GM21515 (cell line): ENCODE results near the gene PTCD1.

Experiments used
- ATAC-seq: cut with Tn5 transposase; IDR thresholded peaks from one replicate; pipeline ENCODE4 v1.9.1; 2021; ENCODE audit not compliant: unreplicated experiment

Gene PTCD1

DNA sequence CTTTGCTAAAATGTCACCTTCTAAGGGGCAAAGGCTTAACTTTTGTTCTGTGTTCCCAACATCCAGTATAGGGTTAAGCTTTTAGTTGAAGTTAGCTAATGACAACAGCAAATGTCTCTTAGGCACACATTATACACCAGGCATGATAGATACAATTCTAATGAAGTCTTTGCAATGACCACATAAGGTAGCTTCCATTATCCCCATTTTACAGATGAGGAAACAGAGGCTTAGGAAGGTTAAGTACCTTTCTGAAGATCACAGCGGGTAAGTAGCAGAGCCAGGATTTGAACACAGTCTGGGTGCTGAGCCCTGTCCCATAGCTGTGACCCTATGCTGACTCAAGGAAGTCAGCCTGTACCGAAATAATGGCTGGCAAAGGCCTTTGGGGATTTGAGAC is 28.0 kb downstream of the PTCD1 start:
- ATAC-seq, result no peak

DNA sequence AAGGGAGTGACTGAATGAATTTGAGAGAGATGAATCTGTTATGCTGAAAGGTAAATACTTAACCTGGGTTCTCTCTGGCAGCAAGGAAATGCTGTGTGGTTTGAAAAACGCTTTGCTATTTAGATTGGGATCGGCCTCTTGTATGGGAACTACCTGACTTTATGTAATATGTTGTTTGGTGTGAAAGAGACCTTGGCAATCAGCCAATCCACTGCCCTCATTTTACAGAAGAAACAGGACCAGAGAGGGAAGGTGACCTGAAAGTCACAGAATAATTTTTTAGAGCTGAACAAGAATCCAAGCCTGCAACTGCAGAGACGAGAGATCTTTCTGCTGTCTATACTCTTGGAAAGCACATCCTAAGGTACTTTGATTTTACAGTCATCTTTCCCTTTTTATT is 28.8 kb downstream of the PTCD1 start:
- ATAC-seq, result no peak

DNA sequence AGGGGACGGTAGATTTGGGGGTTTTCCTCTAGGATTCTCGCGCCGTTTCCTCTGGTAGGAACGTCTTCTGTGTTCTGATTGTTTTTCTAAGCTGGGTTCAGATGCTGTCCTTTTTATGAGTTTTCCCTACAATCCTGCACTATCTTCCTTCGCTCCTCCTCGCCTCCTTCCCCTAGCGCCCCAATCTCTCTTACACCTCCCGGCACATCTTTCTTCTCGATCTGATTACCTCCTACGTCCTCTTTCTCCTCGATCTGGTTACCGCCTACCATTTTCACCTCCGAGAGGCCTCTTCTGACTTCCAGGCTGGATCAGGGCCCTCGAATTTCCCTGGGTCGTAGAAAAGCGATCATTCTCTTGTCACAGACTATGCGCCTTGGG is 29.4 kb downstream of the PTCD1 start:
- ATAC-seq, result peak; percentile 10

DNA sequence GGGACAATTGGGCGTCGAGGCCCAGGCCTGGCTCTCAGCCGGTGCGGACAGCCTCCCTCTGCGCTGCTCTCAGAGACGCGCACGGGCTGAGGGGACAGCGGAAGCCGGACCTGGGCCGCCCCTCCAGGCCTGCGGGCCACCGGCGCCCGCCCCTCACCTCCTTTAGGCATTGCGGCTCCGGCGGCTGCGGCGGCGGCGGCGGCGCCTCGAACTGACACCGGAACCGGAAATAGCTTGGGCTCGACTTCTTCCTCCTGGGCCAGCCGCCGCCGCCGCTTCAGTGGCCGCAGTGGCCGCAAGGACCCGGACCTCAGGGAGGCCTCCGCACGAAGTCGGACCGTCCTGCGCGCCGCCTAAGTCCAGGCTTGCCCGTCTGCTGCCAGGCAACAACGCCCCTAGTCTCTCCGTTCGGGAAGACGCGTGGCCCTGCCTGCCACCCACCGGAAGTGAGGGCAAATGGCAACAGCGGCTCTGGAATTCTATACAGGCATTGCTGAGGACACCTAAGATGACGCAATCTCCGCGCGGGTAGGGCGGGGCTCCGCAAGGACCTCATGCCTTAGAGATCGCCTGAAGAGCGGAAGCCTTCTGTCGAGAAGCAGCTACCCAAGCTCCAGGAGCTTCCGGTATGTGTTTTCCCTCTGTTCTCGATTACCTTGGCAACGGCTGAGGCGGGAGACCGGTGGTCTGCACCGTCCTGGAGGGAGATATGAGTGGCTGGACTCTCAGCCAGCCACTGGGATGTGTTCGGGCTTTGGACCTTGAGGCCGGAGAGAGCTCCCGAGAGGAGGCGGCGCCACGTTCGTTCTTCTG is 30.0 kb downstream of the PTCD1 start, which contains the start of the genes BUD31 and PDAP1:
Gene BUD31, plus strand, starts transcription at position 591 of the 813 bp plus-strand sequence. CDS start 2,124 bp downstream, outside the sequence.
Gene PDAP1, minus strand, starts transcription at position 219 of the 813 bp plus-strand sequence. Its CDS starts 49 bp downstream, at position 170.
- ATAC-seq, result peak; percentile 65

DNA sequence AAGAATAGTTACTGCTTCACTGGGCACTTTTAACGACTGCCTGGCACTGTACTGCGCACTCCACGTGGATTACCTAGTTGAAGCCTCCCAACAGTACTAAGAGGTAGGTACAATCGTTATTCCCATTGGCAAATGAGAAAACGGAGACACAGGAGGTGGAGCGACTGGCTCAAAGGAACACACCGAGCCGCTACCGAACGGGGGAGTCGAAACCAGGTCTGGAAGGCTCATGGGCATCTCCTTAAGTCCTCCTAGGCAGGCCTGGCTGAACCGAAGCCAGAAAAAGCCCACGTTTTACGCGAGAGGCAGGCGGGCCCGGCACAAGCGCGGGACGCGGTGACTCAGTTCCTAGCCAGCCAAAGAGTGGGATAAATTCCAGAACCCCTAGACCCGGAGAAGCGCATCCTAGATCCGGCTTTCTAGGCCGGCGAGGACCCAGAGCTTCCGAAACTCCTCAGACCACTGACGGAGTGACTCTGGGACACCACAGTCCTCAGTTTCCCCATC is 30.7 kb downstream of the PTCD1 start:
- no peak for ATAC-seq

DNA sequence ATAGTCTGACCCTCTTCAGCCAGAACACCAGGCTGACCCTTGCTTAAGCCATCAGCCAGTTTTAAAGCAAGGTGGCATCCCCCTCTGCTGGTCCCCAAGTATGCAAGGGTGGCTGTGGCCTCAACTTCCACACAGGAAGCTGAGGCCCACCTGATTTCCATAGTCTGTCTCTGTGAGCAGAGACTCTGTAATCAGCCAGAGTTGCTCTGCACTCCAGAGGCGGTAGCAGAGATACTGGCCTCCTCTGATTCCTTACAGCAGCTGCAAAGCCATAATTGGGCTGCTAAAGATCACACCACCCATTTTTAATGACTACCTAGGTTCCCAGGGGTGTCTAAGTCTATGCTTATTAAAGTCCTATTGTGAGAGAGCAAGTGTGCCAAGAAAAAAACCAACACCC is 32.0 kb downstream of the PTCD1 start:
- no peak for ATAC-seq

DNA sequence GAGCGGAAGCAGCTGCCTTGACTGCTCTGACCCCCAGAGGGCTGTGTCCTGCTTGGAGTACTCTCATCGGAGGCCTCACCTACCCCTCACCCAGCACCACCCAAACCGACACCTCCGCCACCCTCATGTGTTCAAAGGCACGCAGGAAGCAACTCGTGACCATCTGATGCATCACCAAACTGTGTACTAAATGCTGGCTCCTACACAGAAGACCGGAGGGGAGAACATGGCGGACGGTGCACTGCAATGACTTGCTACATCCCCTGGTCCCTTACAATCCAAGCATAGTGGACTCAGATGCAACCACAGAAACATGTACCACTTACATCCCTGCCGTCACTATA is 33.6 kb downstream of the PTCD1 start:
- ATAC-seq, result no peak

DNA sequence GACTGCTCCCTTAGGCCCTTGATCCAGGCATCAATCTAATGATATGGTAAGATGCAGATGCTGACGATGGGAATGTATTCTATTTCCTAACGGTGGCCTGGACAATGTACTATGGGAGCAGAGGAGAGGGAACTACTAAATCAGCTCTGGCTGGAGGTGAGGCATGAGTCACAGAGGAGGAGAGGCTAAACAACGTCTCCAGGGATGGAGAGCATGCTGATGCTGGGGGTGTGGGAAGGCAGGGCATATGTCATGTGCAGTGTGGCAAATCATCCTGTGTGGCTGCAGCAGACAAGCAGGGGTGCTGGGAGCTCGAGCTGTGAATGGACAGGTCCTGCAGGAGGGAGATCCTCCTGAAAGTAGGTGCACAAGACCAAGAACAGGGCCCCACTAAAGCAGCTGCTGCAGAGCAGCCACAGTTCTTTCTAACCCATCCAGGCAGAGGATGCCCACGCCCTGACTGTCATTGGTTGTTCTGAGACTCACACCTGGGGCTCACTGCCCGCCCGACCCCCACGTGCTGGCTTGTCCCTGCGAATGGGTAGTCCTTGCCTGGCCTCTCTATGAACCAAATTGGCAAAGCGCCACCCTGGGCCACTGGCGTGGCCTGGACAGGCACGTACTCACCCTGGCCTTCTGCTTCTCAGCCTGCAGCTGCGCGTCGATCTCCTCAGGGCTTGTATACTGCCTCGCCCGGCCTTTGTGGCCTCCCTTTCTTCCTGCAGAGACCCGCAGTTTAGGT is 34.2 kb downstream of the PTCD1 start:
- no peak for ATAC-seq

DNA sequence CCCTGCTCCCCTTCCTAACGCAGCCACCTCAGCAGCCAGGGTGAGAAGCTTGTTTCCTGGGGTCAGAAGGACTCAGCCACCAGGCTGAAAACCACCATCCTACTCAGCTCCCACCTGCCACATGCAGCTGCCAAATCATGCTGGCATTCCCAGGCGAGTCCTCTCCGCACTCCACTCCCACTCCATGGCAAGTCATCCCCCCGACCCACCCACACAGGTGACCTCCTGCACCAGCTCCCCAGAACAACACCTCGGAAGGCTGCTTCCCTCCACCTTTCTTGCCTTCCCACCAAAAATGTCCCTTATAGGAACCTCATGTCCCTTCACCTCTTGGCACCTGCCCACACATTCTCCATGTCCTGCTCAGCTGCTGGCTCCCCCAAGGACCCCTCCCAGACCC is 34.8 kb downstream of the PTCD1 start:
- ATAC-seq, result no peak

DNA sequence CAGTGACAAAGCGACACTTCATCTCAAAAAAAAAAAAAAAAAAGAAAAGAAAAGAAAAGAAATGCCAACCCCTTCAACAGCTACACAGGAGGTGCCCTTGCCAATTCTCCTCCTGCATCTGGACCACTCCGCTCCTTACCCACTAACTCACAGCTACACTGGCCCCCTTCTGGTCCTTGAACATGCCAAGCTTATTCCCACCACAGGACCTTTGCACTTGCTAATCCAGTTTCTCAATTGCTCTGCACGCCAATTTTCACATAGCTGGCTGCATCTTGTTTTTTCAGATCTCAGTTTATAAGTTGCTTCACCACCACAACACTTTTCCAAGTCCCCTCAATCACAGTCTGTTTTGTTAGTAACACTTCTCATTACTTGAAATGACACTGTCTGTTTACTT is 35.7 kb downstream of the PTCD1 start:
- ATAC-seq, result no peak

DNA sequence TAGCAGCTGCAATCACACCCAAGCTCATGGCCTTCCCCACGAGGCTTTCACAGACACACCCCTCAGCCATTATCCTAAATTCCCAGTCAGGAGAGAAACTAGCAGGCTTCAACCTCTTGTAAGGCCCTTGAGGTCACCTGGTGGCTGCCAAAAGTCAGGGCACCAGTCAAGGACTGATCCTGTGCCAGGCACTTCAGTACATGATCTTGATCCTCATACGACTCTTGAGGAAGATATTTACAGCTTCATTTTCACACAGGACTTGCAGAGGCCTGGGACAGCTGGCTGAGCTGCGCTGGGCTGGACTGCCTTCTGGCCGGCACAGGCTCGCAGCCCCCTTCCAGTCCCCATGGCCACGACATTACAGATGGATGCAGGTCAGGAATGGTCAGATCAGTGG is 39.0 kb downstream of the PTCD1 start:
- no peak for ATAC-seq

DNA sequence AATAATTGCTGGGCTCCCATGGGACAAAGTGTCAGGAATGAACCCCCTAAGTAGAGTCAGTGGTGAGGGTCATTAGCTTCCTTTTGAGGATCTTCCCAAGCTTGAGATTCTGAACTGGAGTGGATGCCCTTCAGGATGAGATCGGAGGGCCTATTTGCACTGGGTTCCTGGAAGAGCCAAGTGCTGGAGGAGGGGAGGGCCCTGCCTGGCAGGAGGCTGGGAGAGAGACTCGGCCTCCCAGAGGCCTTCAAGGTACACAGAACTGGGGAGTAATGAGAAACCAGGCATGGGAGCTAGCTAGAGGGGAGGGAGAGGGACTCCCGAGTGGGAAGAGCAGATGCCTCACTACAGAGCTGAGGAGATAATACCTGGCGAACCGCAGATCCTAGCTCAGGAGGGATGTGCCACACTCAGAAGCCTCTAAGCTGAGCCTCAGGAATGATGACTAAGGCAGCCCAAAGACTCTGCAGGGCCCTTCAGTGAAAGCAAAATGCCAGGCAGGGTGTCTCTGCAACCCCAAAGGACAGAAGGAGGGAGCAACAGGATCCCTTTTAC is 39.6 kb downstream of the PTCD1 start:
- no peak for ATAC-seq

DNA sequence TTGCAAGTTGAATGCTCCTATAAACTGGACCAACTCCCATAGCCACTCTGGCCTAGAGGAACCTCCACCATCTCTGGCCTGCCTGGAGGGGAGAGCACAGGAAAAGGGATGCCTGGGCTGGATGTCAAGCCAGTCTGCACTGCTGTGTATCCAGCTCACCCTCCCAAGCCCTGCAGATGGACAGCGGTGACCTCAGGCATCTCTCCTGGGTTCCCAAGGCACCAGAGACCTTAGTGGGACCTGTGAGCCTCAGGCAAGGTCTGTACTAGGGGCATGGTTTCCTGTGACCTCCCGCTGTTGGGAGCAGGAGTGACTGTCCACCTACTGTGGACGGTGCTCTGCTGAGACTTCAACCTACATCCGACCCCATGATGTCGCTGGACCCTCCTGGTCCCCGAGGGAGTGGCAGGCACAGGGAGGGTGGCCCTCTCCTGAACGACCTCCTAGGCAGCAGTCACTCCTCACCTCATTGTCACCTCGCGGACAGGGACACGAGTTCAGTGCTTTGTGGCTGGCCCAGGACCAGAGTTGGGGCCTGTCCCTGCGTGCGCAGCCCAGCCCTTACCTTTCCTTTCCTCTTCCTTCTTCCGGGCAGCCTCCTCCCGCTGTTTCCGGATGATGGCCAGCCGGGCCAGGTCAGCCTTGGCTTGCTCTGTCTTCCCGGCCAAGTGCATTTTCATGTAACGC is 41.2 kb downstream of the PTCD1 start:
- ATAC-seq, result no peak

DNA sequence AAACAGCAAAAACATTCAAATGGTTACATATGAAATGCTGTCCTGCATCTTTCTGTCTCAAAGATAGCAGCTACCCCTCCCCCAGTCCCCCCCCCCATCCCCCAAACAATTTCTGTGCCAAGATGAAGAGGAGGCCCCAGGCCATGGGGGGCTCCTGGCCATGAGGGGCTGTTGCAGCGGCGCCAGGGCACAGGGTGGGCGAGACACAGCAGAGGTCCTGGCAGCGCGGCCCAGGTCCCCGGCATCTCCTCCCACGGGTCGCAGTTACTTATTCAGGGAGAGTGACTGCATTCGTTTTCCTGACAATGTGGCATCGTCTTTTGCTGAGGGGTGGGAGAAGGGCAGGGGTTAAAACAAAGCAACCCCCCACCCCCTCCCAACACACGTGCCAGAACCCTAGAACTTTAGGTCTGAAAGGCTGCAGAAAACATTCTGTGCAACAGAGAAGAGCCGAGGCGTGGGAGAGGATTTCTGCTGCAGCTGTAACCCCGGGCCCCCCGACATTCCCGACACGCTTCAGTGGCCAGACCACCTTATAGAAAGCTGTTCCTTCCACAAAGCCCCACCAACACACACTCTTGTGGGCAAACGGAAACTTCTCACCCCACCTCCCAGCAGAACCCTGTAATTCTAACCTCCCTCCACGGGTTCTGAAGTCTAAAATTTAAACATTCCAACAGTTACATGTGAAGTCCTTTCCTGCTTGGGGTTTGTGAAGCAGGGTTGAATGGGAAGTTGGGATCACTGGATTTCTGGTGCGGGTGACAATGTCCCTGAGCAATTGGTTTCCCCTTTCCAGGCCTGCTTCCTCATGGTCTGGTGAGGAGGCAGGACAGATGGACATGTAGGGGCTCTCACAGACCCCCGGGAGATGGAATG is 41.9 kb downstream of the PTCD1 start:
- no peak for ATAC-seq

DNA sequence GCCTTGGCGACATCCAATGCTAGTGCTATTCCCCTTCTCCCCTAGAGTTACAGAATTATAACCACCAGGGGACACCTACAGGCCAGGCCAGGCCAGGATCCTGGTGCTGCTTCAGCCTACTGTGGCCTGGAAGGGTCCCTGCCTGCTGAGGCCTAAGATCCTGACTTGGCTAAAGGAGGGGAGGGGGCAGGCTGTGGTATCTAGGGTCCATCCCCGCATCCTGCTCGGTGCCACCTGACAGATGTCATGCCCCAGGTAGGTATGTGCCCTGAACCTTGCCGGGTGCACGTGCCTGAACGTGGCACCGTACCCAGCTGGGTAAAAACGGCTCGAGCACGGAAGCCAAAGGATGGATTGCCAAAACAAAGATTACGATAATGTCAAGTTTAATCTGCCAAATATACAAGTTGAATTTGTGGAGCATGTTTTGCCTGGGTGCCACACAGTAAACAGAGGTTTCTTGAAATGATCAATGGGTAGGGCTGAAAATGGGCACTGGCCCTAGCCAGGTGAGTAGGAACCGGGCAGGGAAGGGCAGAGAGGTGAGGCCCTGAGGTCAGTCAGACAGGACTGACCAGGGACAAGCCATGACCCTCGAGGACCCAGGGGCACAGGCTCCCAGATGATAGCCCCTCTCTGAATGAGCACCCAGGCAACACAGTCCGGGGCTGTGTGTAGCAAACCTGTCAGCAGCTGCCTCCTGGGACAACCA is 42.8 kb downstream of the PTCD1 start:
- no peak for ATAC-seq

DNA sequence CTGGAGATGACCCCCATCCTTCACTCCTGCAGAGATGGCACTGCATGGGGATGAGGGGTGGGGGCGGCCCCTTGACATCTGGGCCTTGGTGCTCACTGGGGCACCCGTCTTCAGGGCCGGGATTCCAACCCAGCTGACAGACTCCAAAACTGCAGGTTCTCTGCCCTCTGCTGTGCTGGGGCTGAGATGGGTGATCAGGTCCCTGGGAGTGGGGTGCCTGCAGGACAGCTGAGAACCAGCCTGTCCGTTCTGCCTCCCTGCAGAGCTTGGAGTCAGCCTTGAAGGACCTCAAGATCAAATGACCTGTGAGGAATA is 44.5 kb downstream of the PTCD1 start:
- ATAC-seq, result no peak

DNA sequence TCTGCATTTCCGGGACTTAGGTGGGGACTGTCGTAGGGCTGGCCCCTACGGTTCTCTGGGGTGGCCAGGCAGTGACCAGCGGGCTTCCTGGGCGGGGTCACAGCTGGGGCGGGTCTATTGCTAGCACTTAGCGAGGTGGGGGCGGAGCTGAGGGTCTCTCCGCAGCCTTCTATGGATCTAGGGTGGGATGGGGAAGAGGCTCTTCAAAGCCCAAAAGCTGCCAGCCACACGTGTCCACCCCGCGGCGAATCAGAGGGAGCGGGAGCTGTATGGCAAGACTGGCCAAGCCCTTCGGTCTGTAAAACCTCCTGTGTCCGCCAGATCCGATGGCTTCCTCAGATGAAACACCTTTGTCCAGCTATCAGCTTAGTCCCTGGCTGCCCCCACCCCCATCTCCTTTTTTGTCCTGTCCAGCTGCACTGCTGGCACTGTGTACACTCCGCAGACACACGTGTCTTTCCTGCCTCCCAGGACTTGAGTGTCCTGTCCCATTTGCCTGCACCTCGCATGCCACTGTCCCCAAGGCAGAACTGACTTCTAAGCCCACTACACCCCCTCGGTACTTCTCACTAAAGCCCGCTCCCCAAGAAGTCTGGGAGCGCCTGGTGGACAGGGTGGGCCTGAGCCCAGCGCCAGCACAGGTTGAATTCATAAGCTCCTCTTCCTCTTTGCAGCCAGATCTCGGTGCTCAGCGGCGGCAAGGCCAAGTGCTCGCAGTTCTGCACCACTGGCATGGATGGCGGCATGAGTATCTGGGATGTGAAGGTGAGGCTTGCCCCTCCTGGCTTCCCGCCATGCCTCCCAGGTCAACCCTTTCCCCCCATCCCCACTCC is 45.0 kb downstream of the PTCD1 start:
- peak; percentile 2 for ATAC-seq

DNA sequence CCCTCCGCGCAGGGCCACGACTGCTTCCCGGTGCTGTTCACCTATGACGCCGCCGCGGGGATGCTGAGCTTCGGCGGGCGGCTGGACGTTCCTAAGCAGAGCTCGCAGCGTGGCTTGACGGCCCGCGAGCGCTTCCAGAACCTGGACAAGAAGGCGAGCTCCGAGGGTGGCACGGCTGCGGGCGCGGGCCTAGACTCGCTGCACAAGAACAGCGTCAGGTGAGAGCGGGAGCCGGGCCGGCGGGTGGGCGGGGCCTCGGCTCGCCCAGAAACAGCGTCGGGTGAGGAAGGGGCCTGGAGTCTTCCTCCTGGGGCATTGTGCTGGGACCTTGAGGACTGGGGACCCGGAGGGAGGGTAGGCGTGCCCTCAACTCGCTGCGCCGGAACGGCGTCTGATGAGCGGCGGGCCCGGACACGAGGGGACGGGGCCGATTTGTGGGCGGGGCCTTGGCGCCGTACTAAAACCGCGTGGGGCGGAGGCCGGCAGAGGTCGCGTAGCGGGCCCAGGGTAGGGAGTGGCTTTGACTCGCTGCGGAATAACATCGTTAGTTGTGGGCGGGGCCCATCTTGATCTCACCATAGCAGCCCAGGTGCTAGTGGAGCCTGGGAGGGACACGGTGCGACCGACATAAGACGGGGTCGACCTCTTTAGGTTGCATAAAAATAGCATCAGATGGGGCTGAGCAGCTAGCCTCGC is 45.8 kb downstream of the PTCD1 start:
- ATAC-seq, result peak; percentile 50
